Transverse colon (tissue), 4 donors: ENCODE measurements around the gene ANKRD33B. TPM values are rescaled to one million over a fixed set of nuclear protein-coding genes. Genes with fewer than 3 reads are reported as not detected.

Experiments used
- DNase-seq: peaks from one replicate; pipeline ENCODE4 v3.0.0-alpha.2; 2019
- H3K27ac ChIP-seq, 4 donors: fragments of 200-600 bp; sonication (generic); 2 replicates each; pipeline ENCODE4 v1.5.1; 2016 to 2018; ENCODE audit warnings: inconsistent platforms in 4 of 4
- H3K27me3 ChIP-seq: fragments of 200-600 bp; sonication (generic); 2 replicates; pipeline ENCODE4 v1.5.1; 2017; ENCODE audit warnings: inconsistent platforms
- H3K36me3 ChIP-seq, 4 donors: fragments of 200-600 bp; sonication (generic); 2 replicates each; pipeline ENCODE4 v1.5.1; 2017 to 2019; ENCODE audit warnings: inconsistent platforms in 4 of 4
- H3K4me1 ChIP-seq, 4 donors: fragments of 200-600 bp; sonication (generic); 2 replicates each; pipeline ENCODE4 v1.5.1; 2017 to 2020; ENCODE audit warnings: inconsistent platforms in 4 of 4
- H3K4me3 ChIP-seq, 4 donors: fragments of 200-600 bp; sonication (generic); 1 replicate in 1 of 4; 2 replicates in 3 of 4; pipeline versions ENCODE4 v1.5.1 to v1.6.1; 2017 to 2019; ENCODE audit warnings: inconsistent platforms in 4 of 4
- H3K9me3 ChIP-seq, 2 donors: fragments of 200-600 bp; sonication (generic); 2 replicates each; pipeline ENCODE4 v1.5.1; 2017 to 2019; ENCODE audit warnings: inconsistent platforms in 2 of 2
- CTCF ChIP-seq, 5 experiments: fragments of 200-600 bp in 3 of 5; fragments of 450-650 bp in 2 of 5; sonication (generic) in 3 of 5; IDR thresholded peaks; 1 replicate in 2 of 5; 2 replicates in 3 of 5; pipeline ENCODE4 v1.5.1; 2016 to 2017; ENCODE audit warnings: antibody characterized with exemption in 5 of 5, inconsistent platforms in 3 of 5, mild to moderate bottlenecking in 2 of 5, moderate library complexity in 1 of 5
- EP300 ChIP-seq: sonication (generic); formaldehyde crosslinking; IDR thresholded peaks from one replicate; pipeline ENCODE4 v1.6.1; 2017; ENCODE audit warnings: antibody characterized with exemption, low read depth
- POLR2A ChIP-seq: fragments of 450-650 bp; IDR thresholded peaks from one replicate; pipeline ENCODE4 v1.6.1; 2016; ENCODE audit warnings: antibody characterized with exemption, mild to moderate bottlenecking, moderate library complexity
- POLR2AphosphoS5 ChIP-seq, 3 donors: sonication (generic); formaldehyde crosslinking; IDR thresholded peaks; one replicate each; pipeline ENCODE4 v1.6.1; 2016; ENCODE audit warnings: antibody characterized with exemption in 3 of 3
- WGBS, 2 donors: methylation state at CpG; one replicate each; pipeline ENCODE4 v1.1.5; 2018; ENCODE audit warnings: low coverage in 1 of 2; 5-methylcytosine and 5-hydroxymethylcytosine counted together
- in situ Hi-C, 4 donors: fragments of 200-750 bp; cut with MboI; loops; one replicate each; pipeline versions ENCODE4 v1.15.0 to v1.15.1; 2017; ENCODE audit warnings: low sequenced_read_pairs in 3 of 4, low pct_ligation_motif_present in 1 of 4, low pct_unique_long_range_greater_than_20kb in 1 of 4
- intact Hi-C: fragments of 100-400 bp; cut with DNase I; formaldehyde crosslinking; loops from one replicate; pipeline ENCODE4 v1.15.1; 2023; ENCODE audit warnings: low total_unique reads
- total RNA-seq, 4 donors: library from RNA; depleted of rRNA; stranded (reverse); fragments of >200 nt; gene quantifications; one replicate each; pipeline ENCODE4 v1.1.0, GENCODE V29; 2016

ANKRD33B gene
- total RNA-seq, 4 donors from 2014 or later = 0.20 to 3.2 (median 1.4) TPM

- no peak overlapping the region for H3K27ac ChIP-seq
- H3K4me1 ChIP-seq = peaks cover 0 to 6% (median 3%) of the 10 kb centered on the region in 4 donors
- no peak overlapping the region for H3K4me3 ChIP-seq
- in situ Hi-C loops = loop anchor here in 3 of 4 donors (25.0 kb wide), 1 partner anchor 353 kb away; no protein-coding TSS in a partner anchor
- no peaks in the 10 kb centered on the region for H3K9me3 ChIP-seq
- TF ChIP-seq CTCF (IDR thresholded peaks at IDR 0.05) = no peak
- H3K27me3 ChIP-seq = no peaks in the 10 kb centered on the region
- no peaks in the 10 kb centered on the region for H3K36me3 ChIP-seq
- no peak for DNase-seq
- 98% methylated on average over 12 to 13 of the region's 48 CpGs for WGBS, 2 donors
- intact Hi-C loops = loop anchor here (10.0 kb wide), 1 partner anchor 345 kb away; no protein-coding TSS in a partner anchor
Observed at GRCh38 chr5:10639846-10640368, 76.0 kb downstream of the ANKRD33B start.

- Histone ChIP-seq H3K27ac (no peak overlapping the region), H3K4me3 (no peak overlapping the region), H3K36me3 (no peaks in the 10 kb centered on the region), H3K27me3 (no peaks in the 10 kb centered on the region), H3K4me1 (no peaks in the 10 kb centered on the region), H3K9me3 (no peaks in the 10 kb centered on the region)
- intact Hi-C loops (no loop called here), in situ Hi-C loops (loop anchor here in 3 of 4 donors (25.0 kb wide), 1 partner anchor 355 kb away; no protein-coding TSS in a partner anchor)
- 58 to 79% methylated on average over 6 to 7 of the region's 7 CpGs for WGBS, 2 donors
- TF ChIP-seq EP300 = no peak
- DNase-seq = no peak
Observed at GRCh38 chr5:10642367-10642766, 78.5 kb downstream of the ANKRD33B start.

- in situ Hi-C loops (loop anchor here in 3 of 4 donors (25.0 kb wide), 1 partner anchor 357 kb away; no protein-coding TSS in a partner anchor), intact Hi-C loops (no loop called here)
- no peak overlapping the region for H3K27ac ChIP-seq
- no peak for DNase-seq
- no peak for TF ChIP-seq CTCF (IDR thresholded peaks at IDR 0.05)
- no peak for TF ChIP-seq POLR2A
- no peak for TF ChIP-seq POLR2AphosphoS5 (IDR thresholded peaks at IDR 0.05)
- no peak for TF ChIP-seq EP300
- H3K27me3 ChIP-seq = peaks cover 2% of the 10 kb centered on the region
- no peaks in the 10 kb centered on the region for H3K4me1 ChIP-seq
- no peak overlapping the region for H3K4me3 ChIP-seq
- 72% methylated on average over 3 to 8 of the region's 9 CpGs for WGBS, 2 donors
- H3K36me3 ChIP-seq = no peaks in the 10 kb centered on the region
- H3K9me3 ChIP-seq = no peaks in the 10 kb centered on the region
Observed at GRCh38 chr5:10644192-10644591, 80.3 kb downstream of the ANKRD33B start.

- intact Hi-C loops (no loop called here), in situ Hi-C loops (loop anchor here in 3 of 4 donors (25.0 kb wide), 1 partner anchor 358 kb away; no protein-coding TSS in a partner anchor)
- no peak for DNase-seq
- Histone ChIP-seq H3K4me1 (no peaks in the 10 kb centered on the region), H3K36me3 (no peaks in the 10 kb centered on the region), H3K27ac (no peak overlapping the region), H3K27me3 (peaks cover 10% of the 10 kb centered on the region), H3K9me3 (no peaks in the 10 kb centered on the region), H3K4me3 (no peak overlapping the region)
- no peak for TF ChIP-seq POLR2A
- WGBS, 2 donors = 96% methylated on average over 2 of the region's 3 CpGs; no CpG with 5 or more reads in 1 of the 2 donors
Observed at GRCh38 chr5:10645146-10645545, 81.3 kb downstream of the ANKRD33B start.

- 79% methylated on average over 6 of the region's 6 CpGs; no CpG with 5 or more reads in 1 of the 2 donors for WGBS, 2 donors
- H3K4me1 ChIP-seq = no peaks in the 10 kb centered on the region
- no peak for TF ChIP-seq EP300
- TF ChIP-seq CTCF (IDR thresholded peaks at IDR 0.05) = no peak
- no peak for TF ChIP-seq POLR2A
- no peak for TF ChIP-seq POLR2AphosphoS5 (IDR thresholded peaks at IDR 0.05)
- no peak overlapping the region for H3K4me3 ChIP-seq
- peaks cover 15% of the 10 kb centered on the region for H3K27me3 ChIP-seq
- intact Hi-C loops = no loop called here
- no peak for DNase-seq
- H3K36me3 ChIP-seq = no peaks in the 10 kb centered on the region
- in situ Hi-C loops = loop anchor here in 3 of 4 donors (25.0 kb wide), 1 partner anchor 358 kb away; no protein-coding TSS in a partner anchor
- no peaks in the 10 kb centered on the region for H3K9me3 ChIP-seq
- H3K27ac ChIP-seq = no peak overlapping the region
Observed at GRCh38 chr5:10645671-10646070, 81.8 kb downstream of the ANKRD33B start.
